GM19193 (cell line): ENCODE data around the gene RIPOR2.

Experiments used
- POLR2A ChIP-seq: IDR thresholded peaks from 4 replicates; pipeline ENCODE4 v1.6.1; 2011; ENCODE audit not compliant: insufficient read depth, insufficient read length; ENCODE audit errors: extremely low read depth

RIPOR2 gene

GRCh38 chr6:24966381-24966780 is 30.6 kb upstream of the RIPOR2 start:
- no peak for TF ChIP-seq POLR2A

DNA sequence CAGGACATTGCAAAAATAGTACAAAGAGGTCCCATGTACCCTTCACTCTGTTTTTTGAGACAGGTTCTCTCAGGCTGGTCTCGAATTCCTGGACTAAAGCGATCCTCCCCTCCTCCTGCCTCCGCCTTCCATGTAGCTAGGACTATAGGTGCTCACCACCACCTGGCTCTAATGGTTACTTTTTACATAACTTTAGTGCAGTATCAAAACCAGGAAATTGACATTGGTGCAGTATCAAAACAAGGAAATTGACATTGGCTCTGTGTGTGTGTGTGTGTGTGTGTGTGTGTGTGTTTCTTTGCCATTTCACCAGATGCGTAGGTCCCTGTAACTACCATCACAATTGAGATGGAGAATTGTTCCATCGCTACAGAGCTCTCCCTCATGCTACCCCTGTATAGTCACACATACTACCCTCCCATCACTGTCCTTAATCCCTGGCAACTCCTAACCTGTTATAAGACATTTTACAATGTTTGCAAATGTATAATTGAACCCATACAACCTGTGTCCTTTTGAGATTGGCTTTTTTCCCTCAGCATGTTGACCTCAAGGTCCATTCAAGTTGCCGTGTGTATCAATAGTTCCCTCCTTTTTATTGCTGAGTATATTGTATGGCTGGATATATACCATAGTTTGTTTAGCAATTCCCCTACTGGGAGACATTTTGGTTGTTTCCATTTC is 28.3 kb upstream of the RIPOR2 start:
- no peak for TF ChIP-seq POLR2A

GRCh38 chr6:24963339-24963738 is 27.6 kb upstream of the RIPOR2 start:
- no peak for TF ChIP-seq POLR2A

GRCh38 chr6:24961852-24962251 is 26.1 kb upstream of the RIPOR2 start:
- TF ChIP-seq POLR2A, result no peak

GRCh38 chr6:24960991-24961475 is 25.3 kb upstream of the RIPOR2 start:
- TF ChIP-seq POLR2A, result no peak

DNA sequence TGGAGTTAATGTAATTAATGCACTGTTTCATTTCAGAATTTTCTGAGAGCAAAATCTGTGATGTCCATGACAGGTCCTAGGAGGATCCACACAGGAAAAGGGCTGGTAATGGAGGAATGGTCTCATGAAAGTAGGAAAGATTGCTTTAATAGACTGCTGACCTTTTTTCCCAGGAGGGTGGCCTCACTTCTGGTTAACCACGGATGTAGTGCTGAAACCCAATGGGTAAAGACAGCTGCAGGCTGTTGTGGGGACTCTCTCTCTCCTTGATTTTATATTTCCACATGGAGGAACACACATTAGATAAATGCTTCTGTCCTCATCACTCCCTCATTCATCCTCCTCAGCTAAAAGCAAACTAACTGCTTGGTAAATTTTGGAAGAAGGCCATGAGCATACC is 23.6 kb upstream of the RIPOR2 start:
- TF ChIP-seq POLR2A, result no peak

DNA sequence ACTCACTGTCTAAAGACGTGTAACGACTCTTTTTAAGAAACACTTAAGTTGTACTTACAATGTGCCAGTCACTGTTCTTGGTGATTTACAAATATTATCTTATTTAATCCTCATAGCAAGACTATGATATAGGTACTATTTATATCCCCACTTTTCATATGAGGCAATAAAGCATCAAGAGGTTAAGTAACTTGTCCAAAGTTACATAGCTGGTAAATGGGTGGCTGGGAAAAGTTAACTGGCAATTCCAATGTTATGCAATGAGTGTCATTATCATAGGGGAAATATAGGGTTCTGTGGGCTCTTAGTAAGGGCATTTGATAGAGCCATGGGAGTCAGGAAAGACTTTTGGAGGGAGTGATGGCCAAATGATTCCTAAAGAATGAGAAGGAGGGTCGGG is 21.4 kb upstream of the RIPOR2 start:
- TF ChIP-seq POLR2A, result no peak

DNA sequence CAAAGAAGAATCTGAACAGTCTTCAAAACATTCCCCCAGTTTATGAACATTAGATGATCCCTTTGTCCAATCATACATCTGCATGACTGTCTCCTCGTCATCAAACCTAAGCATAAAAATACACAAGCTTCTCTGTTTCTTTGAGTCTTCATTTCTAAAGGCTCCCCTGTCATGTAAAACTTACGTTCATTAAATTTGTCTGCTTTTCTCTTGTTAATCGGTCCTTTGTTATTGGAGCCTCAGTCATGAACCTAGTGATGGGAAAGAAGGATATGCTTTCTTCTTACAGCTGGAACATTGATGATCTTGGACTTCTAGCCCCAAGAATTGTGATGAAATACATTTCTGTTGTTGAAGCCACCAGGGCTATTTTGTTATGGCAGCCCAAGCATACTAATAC is 18.0 kb upstream of the RIPOR2 start:
- no peak for TF ChIP-seq POLR2A

DNA sequence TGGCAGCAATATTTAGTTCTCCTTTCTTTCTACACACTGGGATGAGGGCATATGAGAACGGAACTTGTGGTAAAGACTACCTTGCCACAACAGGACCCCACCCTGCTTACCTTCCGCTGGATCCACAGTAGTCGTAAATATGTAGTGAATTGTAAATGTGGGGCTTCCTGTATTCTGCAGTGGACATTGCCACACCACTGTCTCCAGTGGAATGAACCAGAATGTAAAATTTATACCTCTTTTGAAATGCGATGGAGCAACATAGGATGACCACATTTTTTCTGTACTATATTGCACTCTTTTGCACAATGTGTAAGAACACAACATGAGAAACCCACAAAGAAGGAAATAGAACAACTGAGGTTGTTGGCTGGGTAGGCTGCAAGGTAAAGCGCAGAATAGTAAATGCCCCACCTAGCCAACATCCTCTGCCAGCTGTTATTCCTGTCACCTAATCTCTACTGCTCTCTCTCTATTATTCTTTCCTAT is 16.1 kb upstream of the RIPOR2 start:
- no peak for TF ChIP-seq POLR2A

GRCh38 chr6:24950218-24950941 is 14.6 kb upstream of the RIPOR2 start:
- no peak for TF ChIP-seq POLR2A

GRCh38 chr6:24949020-24949569 is 13.3 kb upstream of the RIPOR2 start:
- no peak for TF ChIP-seq POLR2A

- TF ChIP-seq POLR2A, result no peak
Measured at GRCh38 chr6:24947636-24948035, 11.9 kb upstream of the RIPOR2 start.

DNA sequence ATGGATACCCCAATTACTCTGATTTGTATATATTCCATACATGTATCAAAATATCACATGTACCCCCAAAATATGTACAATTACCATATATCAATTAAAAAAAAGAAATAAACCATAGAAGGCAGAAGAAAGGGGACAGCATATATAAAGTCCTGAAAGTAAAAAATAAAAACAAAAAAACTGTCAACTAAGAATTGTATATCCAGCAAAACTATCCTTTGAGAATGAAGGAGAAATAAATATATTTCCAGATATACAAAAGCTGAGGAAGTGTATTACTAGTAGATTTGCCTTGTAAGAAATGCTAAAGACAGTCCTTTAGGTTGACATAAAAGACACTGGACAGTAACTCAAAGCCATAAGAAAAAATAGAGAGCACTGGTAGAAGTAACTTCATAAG is 9.3 kb upstream of the RIPOR2 start:
- TF ChIP-seq POLR2A, result no peak

- TF ChIP-seq POLR2A, result no peak
Measured at GRCh38 chr6:24943774-24944173, 8.0 kb upstream of the RIPOR2 start.

DNA sequence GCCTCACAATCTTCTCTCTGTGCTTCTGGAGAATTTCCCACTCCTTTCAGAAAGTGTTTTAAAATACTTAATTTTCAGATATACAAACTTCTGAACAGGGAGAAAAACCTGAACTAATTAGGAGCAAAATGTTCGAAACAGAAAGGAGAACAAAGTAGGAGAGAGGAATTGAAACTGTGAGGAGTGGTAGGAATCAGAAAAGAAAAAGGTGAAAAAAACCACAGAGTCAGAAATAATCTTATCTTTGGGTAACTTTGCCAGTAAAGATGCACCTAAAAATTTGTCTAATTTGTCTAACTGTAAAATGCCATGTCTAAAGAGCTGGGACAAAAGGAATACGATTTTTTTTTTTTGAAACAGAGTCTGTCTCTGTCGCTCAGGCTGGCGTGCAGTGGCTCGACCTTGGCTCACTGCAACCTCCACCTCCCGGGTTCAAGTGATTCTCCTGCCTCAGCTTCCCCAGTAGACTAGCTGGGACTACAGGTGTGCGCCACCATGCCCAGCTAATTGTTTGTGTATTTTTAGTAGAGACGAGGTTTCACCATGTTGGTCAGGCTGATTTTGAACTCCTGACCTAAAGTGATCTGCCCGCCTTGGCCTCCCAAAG is 4.7 kb upstream of the RIPOR2 start:
- TF ChIP-seq POLR2A, result no peak
